Measurements from ENCODE around the gene SLC24A3.

SLC24A3 gene

GRCh38 chr20:19376451-19377229 is 164.2 kb downstream of the SLC24A3 start:
- DNase-seq, result no peak
- Mint-ChIP-seq H3K4me1 (peaks cover 40% of the 10 kb centered on the region), H3K4me3 (no peak overlapping the region), H3K9me3 (no peaks in the 10 kb centered on the region), H3K36me3 (ENCODE audit: low read depth) (no peaks in the 10 kb centered on the region), H3K27me3 (ENCODE audit: low read depth, poor library complexity) (peaks cover 8% of the 10 kb centered on the region), H3K27ac (peak overlapping the region; percentile 72)
- no peak for TF ChIP-seq CTCF (IDR thresholded peaks at IDR 0.05)

GRCh38 chr20:19378058-19378457 is 165.6 kb downstream of the SLC24A3 start:
- Mint-ChIP-seq H3K4me1 (peaks cover 44% of the 10 kb centered on the region), H3K27ac (no peak overlapping the region), H3K9me3 (no peaks in the 10 kb centered on the region), H3K27me3 (ENCODE audit: low read depth, poor library complexity) (peaks cover 8% of the 10 kb centered on the region), H3K36me3 (ENCODE audit: low read depth) (no peaks in the 10 kb centered on the region), H3K4me3 (no peak overlapping the region)
- no peak for DNase-seq
- TF ChIP-seq CTCF (IDR thresholded peaks at IDR 0.05), result no peak

GRCh38 chr20:19380211-19380610 is 167.8 kb downstream of the SLC24A3 start:
- no peak for DNase-seq
- Mint-ChIP-seq H3K4me1 (peaks cover 32% of the 10 kb centered on the region), H3K27ac (no peak overlapping the region), H3K27me3 (ENCODE audit: low read depth, poor library complexity) (peaks cover 3% of the 10 kb centered on the region), H3K36me3 (ENCODE audit: low read depth) (no peaks in the 10 kb centered on the region), H3K9me3 (no peaks in the 10 kb centered on the region), H3K4me3 (no peak overlapping the region)
- TF ChIP-seq CTCF (IDR thresholded peaks at IDR 0.05), result no peak

GRCh38 chr20:19381947-19382346 is 169.5 kb downstream of the SLC24A3 start:
- Mint-ChIP-seq H3K27me3 (ENCODE audit: low read depth, poor library complexity) (no peaks in the 10 kb centered on the region), H3K27ac (no peak overlapping the region), H3K4me3 (no peak overlapping the region), H3K9me3 (no peaks in the 10 kb centered on the region), H3K4me1 (peaks cover 17% of the 10 kb centered on the region), H3K36me3 (ENCODE audit: low read depth) (no peaks in the 10 kb centered on the region)
- no peak for DNase-seq
- no peak for TF ChIP-seq CTCF (IDR thresholded peaks at IDR 0.05)

- Mint-ChIP-seq H3K4me3 (no peak overlapping the region), H3K27me3 (ENCODE audit: low read depth, poor library complexity) (no peaks in the 10 kb centered on the region), H3K27ac (no peak overlapping the region), H3K9me3 (no peaks in the 10 kb centered on the region), H3K4me1 (peaks cover 14% of the 10 kb centered on the region), H3K36me3 (ENCODE audit: low read depth) (no peaks in the 10 kb centered on the region)
- TF ChIP-seq CTCF (IDR thresholded peaks at IDR 0.05), result no peak
- DNase-seq, result no peak
Observed at GRCh38 chr20:19382386-19383340, 170.2 kb downstream of the SLC24A3 start.
